Liver (tissue), 9 donors: ENCODE data around the gene PCDH7. TPM values are rescaled to one million over a fixed set of nuclear protein-coding genes. Genes with fewer than 3 reads are reported as not detected.

Source experiments
- DNase-seq: peaks from one replicate; pipeline ENCODE4 v3.0.0-alpha.2; 2017; ENCODE audit warnings: low spot score
- H3K27ac ChIP-seq, 2 donors: one replicate each; pipeline ENCODE4 v1.7.0; 2013; ENCODE audit warnings: inconsistent platforms in 2 of 2, low read length in 2 of 2, control low read depth in 1 of 2, low read depth in 1 of 2, mild to moderate bottlenecking in 1 of 2
- H3K27me3 ChIP-seq, 4 donors: one replicate each; pipeline versions ENCODE4 v1.6.1 to v1.7.0; 2013; ENCODE audit warnings: low read length in 3 of 4, inconsistent platforms in 1 of 4, mild to moderate bottlenecking in 1 of 4, moderate library complexity in 1 of 4; ENCODE audit not compliant: control insufficient read depth in 4 of 4, insufficient read depth in 4 of 4
- H3K36me3 ChIP-seq, 4 donors: one replicate each; pipeline versions ENCODE4 v1.6.1 to v1.7.0; 2013; ENCODE audit warnings: low read length in 3 of 4, mild to moderate bottlenecking in 3 of 4, low read depth in 1 of 4, moderate library complexity in 1 of 4; ENCODE audit not compliant: control insufficient read depth in 4 of 4, insufficient read depth in 3 of 4
- H3K4me1 ChIP-seq, 4 donors: one replicate each; pipeline versions ENCODE4 v1.6.1 to v1.7.0; 2013; ENCODE audit warnings: low read length in 3 of 4, mild to moderate bottlenecking in 3 of 4, moderate library complexity in 1 of 4; ENCODE audit not compliant: control insufficient read depth in 4 of 4, insufficient read depth in 4 of 4
- H3K4me3 ChIP-seq, 3 donors: one replicate each; pipeline versions ENCODE4 v1.6.1 to v1.7.0; 2013; ENCODE audit warnings: low read length in 3 of 3, control low read depth in 1 of 3, low read depth in 1 of 3, mild to moderate bottlenecking in 1 of 3
- H3K9ac ChIP-seq, 2 donors: one replicate each; pipeline ENCODE4 v1.7.0; 2013; ENCODE audit warnings: low read length in 2 of 2, mild to moderate bottlenecking in 2 of 2, moderate library complexity in 2 of 2, control low read depth in 1 of 2, low read depth in 1 of 2
- H3K9me3 ChIP-seq, 4 donors: one replicate each; pipeline versions ENCODE4 v1.6.1 to v1.7.0; 2013; ENCODE audit warnings: low read length in 3 of 4; ENCODE audit not compliant: control insufficient read depth in 4 of 4
- EGR1 ChIP-seq, 2 donors: IDR thresholded peaks; 2 replicates each; pipeline ENCODE4 v1.6.1; 2016 to 2018; ENCODE audit warnings: antibody characterized with exemption in 2 of 2, low read depth in 2 of 2
- FOXA1 ChIP-seq: IDR thresholded peaks from 2 replicates; pipeline ENCODE4 v1.6.1; 2016; ENCODE audit warnings: antibody characterized with exemption
- FOXA2 ChIP-seq: IDR thresholded peaks from 2 replicates; pipeline ENCODE4 v1.6.1; 2016; ENCODE audit warnings: antibody characterized with exemption
- GABPA ChIP-seq, 2 donors: IDR thresholded peaks in 1 of 2; conservative IDR thresholded peaks in 1 of 2; 2 replicates each; pipeline ENCODE4 v1.6.1; 2016; ENCODE audit warnings: antibody characterized with exemption in 2 of 2, mild to moderate bottlenecking in 1 of 2, moderate library complexity in 1 of 2
- HNF4A ChIP-seq, 2 donors: conservative IDR thresholded peaks; 2 replicates each; pipeline ENCODE4 v1.6.1; 2016; ENCODE audit warnings: antibody characterized with exemption in 2 of 2, mild to moderate bottlenecking in 2 of 2
- HNF4G ChIP-seq: IDR thresholded peaks from 2 replicates; pipeline ENCODE4 v1.6.1; 2016; ENCODE audit warnings: antibody characterized with exemption
- JUND ChIP-seq, 2 donors: IDR thresholded peaks; 2 replicates each; pipeline ENCODE4 v1.6.1; 2016; ENCODE audit warnings: antibody characterized with exemption in 2 of 2
- NR2F2 ChIP-seq: IDR thresholded peaks from 2 replicates; pipeline ENCODE4 v1.6.1; 2016; ENCODE audit warnings: antibody characterized with exemption
- RXRA ChIP-seq, 2 donors: IDR thresholded peaks; 2 replicates each; pipeline ENCODE4 v1.6.1; 2017 to 2018; ENCODE audit warnings: antibody characterized with exemption in 2 of 2, mild to moderate bottlenecking in 1 of 2
- SP1 ChIP-seq: IDR thresholded peaks from 2 replicates; pipeline ENCODE4 v1.6.1; 2018; ENCODE audit warnings: antibody characterized with exemption, mild to moderate bottlenecking
- TAF1 ChIP-seq: conservative IDR thresholded peaks from 2 replicates; pipeline ENCODE4 v1.6.1; 2016; ENCODE audit warnings: antibody characterized with exemption, mild to moderate bottlenecking
- YY1 ChIP-seq: IDR thresholded peaks from 2 replicates; pipeline ENCODE4 v1.6.1; 2016; ENCODE audit warnings: antibody characterized with exemption, mild to moderate bottlenecking
- ZBTB33 ChIP-seq: IDR thresholded peaks from 2 replicates; pipeline ENCODE4 v1.6.1; 2016; ENCODE audit warnings: antibody characterized with exemption
- WGBS: extraction: QIAGEN DNeasy Blood & Tissue Kit; methylation state at CpG from one replicate; pipeline ENCODE4 v1.1.7; 2013; 5-methylcytosine and 5-hydroxymethylcytosine counted together
- polyA plus RNA-seq, 2 donors: library from polyadenylated mRNA; stranded (reverse) in 1 of 2; unstranded in 1 of 2; fragments of 200-250 nt in 1 of 2; fragments of >200 nt in 1 of 2; fragmentation: Nextera tagmentation in 1 of 2; extraction: Ambion mirVana in 1 of 2; gene quantifications; one replicate each; pipeline versions ENCODE4 v1.2.1 to v1.2.3, GENCODE V29; 2013 to 2015
- total RNA-seq, 2 donors: library from RNA; depleted of rRNA; stranded (reverse); fragments of >200 nt; gene quantifications; one replicate each; pipeline ENCODE4 v1.2.3, GENCODE V29; 2014
- TF ChIP-seq, protein P1 (sequence below): IDR thresholded peaks from 2 replicates; pipeline ENCODE4 v1.6.1; 2016; ENCODE audit warnings: antibody characterized with exemption
- TF ChIP-seq, protein P2 (sequence below): fragments of 150-350 bp; IDR thresholded peaks from 2 replicates; pipeline ENCODE4 v1.5.1; 2017; ENCODE audit warnings: improper control_type of control experiment, low read depth, low read length; ENCODE audit not compliant: missing input control
- TF ChIP-seq, protein P3 (sequence below): IDR thresholded peaks from 2 replicates; pipeline ENCODE4 v1.6.1; 2016; ENCODE audit warnings: antibody characterized with exemption, mild to moderate bottlenecking
- donor health status: healthy.
- donor health status: healthy.
- donor health status: healthy.
- donor health status: healthy.
- donor health status: healthy.

Gene PCDH7
- total and polyA plus RNA-seq, 4 donors, result 0.32 to 3.0 (median 0.98) TPM

- H3K9ac ChIP-seq, result no peak overlapping the region
- H3K27ac ChIP-seq, result no peak overlapping the region
- DNase-seq, result no peak
- H3K4me3 ChIP-seq, result no peak overlapping the region
- H3K9me3 ChIP-seq, result peaks cover 0 to 1% (median 0%) of the 10 kb centered on the region in 4 donors
- H3K4me1 ChIP-seq, result no peaks in the 10 kb centered on the region
- TF ChIP-seq ZBTB33, result no peak
- TF ChIP-seq FOXA1, result no peak
- no peak for TF ChIP-seq JUND (IDR thresholded peaks at IDR 0.05)
- TF ChIP-seq NR2F2, result no peak
- TF ChIP-seq, protein P1, sequence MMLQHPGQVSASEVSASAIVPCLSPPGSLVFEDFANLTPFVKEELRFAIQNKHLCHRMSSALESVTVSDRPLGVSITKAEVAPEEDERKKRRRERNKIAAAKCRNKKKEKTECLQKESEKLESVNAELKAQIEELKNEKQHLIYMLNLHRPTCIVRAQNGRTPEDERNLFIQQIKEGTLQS, result no peak
- TF ChIP-seq EGR1 (IDR thresholded peaks at IDR 0.05; ENCODE audit: low read depth in 2 of 2), result no peak
- TF ChIP-seq, protein P2, sequence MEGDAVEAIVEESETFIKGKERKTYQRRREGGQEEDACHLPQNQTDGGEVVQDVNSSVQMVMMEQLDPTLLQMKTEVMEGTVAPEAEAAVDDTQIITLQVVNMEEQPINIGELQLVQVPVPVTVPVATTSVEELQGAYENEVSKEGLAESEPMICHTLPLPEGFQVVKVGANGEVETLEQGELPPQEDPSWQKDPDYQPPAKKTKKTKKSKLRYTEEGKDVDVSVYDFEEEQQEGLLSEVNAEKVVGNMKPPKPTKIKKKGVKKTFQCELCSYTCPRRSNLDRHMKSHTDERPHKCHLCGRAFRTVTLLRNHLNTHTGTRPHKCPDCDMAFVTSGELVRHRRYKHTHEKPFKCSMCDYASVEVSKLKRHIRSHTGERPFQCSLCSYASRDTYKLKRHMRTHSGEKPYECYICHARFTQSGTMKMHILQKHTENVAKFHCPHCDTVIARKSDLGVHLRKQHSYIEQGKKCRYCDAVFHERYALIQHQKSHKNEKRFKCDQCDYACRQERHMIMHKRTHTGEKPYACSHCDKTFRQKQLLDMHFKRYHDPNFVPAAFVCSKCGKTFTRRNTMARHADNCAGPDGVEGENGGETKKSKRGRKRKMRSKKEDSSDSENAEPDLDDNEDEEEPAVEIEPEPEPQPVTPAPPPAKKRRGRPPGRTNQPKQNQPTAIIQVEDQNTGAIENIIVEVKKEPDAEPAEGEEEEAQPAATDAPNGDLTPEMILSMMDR, result no peak
- TF ChIP-seq YY1, result no peak
- TF ChIP-seq FOXA2, result no peak
- no peak for TF ChIP-seq SP1
- no peak for TF ChIP-seq TAF1
- TF ChIP-seq RXRA (IDR thresholded peaks at IDR 0.05), result no peak
- TF ChIP-seq GABPA (IDR thresholded peaks at IDR 0.05 in 1 of 2, conservative IDR thresholded peaks at IDR 0.05 in 1 of 2), result no peak
- no peak for TF ChIP-seq HNF4G
- TF ChIP-seq, protein P3, sequence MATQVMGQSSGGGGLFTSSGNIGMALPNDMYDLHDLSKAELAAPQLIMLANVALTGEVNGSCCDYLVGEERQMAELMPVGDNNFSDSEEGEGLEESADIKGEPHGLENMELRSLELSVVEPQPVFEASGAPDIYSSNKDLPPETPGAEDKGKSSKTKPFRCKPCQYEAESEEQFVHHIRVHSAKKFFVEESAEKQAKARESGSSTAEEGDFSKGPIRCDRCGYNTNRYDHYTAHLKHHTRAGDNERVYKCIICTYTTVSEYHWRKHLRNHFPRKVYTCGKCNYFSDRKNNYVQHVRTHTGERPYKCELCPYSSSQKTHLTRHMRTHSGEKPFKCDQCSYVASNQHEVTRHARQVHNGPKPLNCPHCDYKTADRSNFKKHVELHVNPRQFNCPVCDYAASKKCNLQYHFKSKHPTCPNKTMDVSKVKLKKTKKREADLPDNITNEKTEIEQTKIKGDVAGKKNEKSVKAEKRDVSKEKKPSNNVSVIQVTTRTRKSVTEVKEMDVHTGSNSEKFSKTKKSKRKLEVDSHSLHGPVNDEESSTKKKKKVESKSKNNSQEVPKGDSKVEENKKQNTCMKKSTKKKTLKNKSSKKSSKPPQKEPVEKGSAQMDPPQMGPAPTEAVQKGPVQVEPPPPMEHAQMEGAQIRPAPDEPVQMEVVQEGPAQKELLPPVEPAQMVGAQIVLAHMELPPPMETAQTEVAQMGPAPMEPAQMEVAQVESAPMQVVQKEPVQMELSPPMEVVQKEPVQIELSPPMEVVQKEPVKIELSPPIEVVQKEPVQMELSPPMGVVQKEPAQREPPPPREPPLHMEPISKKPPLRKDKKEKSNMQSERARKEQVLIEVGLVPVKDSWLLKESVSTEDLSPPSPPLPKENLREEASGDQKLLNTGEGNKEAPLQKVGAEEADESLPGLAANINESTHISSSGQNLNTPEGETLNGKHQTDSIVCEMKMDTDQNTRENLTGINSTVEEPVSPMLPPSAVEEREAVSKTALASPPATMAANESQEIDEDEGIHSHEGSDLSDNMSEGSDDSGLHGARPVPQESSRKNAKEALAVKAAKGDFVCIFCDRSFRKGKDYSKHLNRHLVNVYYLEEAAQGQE, result no peak
- no peaks in the 10 kb centered on the region for H3K36me3 ChIP-seq
- WGBS, result 63% methylated on average over 8 of the region's 8 CpGs
- peaks cover 0 to 3% (median 0%) of the 10 kb centered on the region in 4 donors for H3K27me3 ChIP-seq
These were observed 47.1 kb downstream of the PCDH7 start for GRCh38 chr4:30767147-30767845.

DNA sequence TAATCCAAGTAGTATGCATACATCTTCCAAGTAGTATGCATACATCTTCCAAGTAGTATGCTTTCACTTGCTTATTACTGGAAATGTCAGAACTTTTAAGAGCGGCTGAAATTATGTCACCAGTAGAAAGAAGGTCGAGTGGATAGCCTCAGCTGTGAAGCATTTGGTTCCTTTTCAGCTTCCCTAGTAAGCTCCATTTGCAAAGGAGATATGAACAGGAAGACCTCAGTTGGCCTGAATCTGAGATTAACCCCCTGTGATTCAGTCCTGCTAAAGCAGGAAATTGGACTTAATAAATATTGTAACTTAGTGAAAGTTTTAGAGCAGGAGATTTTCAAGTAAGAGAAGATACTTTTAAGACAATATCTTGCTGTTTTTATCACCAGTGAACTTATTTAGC is 48.1 kb downstream of the PCDH7 start:
- no peak overlapping the region for H3K9ac ChIP-seq
- H3K27me3 ChIP-seq, result peaks cover 0 to 3% (median 0%) of the 10 kb centered on the region in 4 donors
- no peak for DNase-seq
- peaks cover 0 to 1% (median 0%) of the 10 kb centered on the region in 4 donors for H3K9me3 ChIP-seq
- no peaks in the 10 kb centered on the region for H3K4me1 ChIP-seq
- no peak overlapping the region for H3K4me3 ChIP-seq
- 39% methylated on average over 2 of the region's 2 CpGs for WGBS
- H3K27ac ChIP-seq, result no peak overlapping the region
- H3K36me3 ChIP-seq, result no peaks in the 10 kb centered on the region
- TF ChIP-seq SP1 (no peak), HNF4G (no peak), HNF4A (conservative IDR thresholded peaks at IDR 0.05) (no peak), GABPA (IDR thresholded peaks at IDR 0.05 in 1 of 2, conservative IDR thresholded peaks at IDR 0.05 in 1 of 2) (no peak), NR2F2 (no peak), FOXA2 (no peak), JUND (IDR thresholded peaks at IDR 0.05) (no peak)
- TF ChIP-seq, protein P3, result no peak
